ENCODE measurements around the gene TBC1D21.

TBC1D21 gene

GRCh38 chr15:73909651-73910050 is 36.3 kb downstream of the TBC1D21 start:
- no peak for DNase-seq (ENCODE audit: low read depth in 1 of 2, low spot score in 1 of 2)
- no peak for TF ChIP-seq JUND (IDR thresholded peaks at IDR 0.05; ENCODE audit: low read depth)
- in situ Hi-C loops (cut with HindIII; ENCODE audit: low pct_unique_long_range_greater_than_20kb, low sequenced_read_pairs), result no loop called here

- in situ Hi-C loops (cut with HindIII; ENCODE audit: low pct_unique_long_range_greater_than_20kb, low sequenced_read_pairs), result no loop called here
- DNase-seq (ENCODE audit: low read depth in 1 of 2, low spot score in 1 of 2), result no peak
- no peak for TF ChIP-seq JUND (IDR thresholded peaks at IDR 0.05; ENCODE audit: low read depth)
Observed at GRCh38 chr15:73910522-73911303, 37.3 kb downstream of the TBC1D21 start.

- no peak for TF ChIP-seq JUND (IDR thresholded peaks at IDR 0.05; ENCODE audit: low read depth)
- no peak for DNase-seq (ENCODE audit: low read depth in 1 of 2, low spot score in 1 of 2)
- in situ Hi-C loops (cut with HindIII; ENCODE audit: low pct_unique_long_range_greater_than_20kb, low sequenced_read_pairs), result no loop called here
Observed at GRCh38 chr15:73912030-73912596, 38.7 kb downstream of the TBC1D21 start.

- in situ Hi-C loops (cut with HindIII; ENCODE audit: low pct_unique_long_range_greater_than_20kb, low sequenced_read_pairs), result no loop called here
- no peak for DNase-seq (ENCODE audit: low read depth in 1 of 2, low spot score in 1 of 2)
- no peak for TF ChIP-seq JUND (IDR thresholded peaks at IDR 0.05; ENCODE audit: low read depth)
Observed at GRCh38 chr15:73914145-73914544, 40.8 kb downstream of the TBC1D21 start.

GRCh38 chr15:73915082-73915481 is 41.7 kb downstream of the TBC1D21 start:
- DNase-seq (ENCODE audit: low read depth in 1 of 2, low spot score in 1 of 2), result peak in 1 of 2 experiments; percentile 49
- in situ Hi-C loops (cut with HindIII; ENCODE audit: low pct_unique_long_range_greater_than_20kb, low sequenced_read_pairs), result no loop called here
- TF ChIP-seq JUND (IDR thresholded peaks at IDR 0.05; ENCODE audit: low read depth), result no peak

- no peak for TF ChIP-seq JUND (IDR thresholded peaks at IDR 0.05; ENCODE audit: low read depth)
- in situ Hi-C loops (cut with HindIII; ENCODE audit: low pct_unique_long_range_greater_than_20kb, low sequenced_read_pairs), result no loop called here
- DNase-seq (ENCODE audit: low read depth in 1 of 2, low spot score in 1 of 2), result no peak
Observed at GRCh38 chr15:73918784-73919183, 45.4 kb downstream of the TBC1D21 start.

- no peak for DNase-seq (ENCODE audit: low read depth in 1 of 2, low spot score in 1 of 2)
- in situ Hi-C loops (cut with HindIII; ENCODE audit: low pct_unique_long_range_greater_than_20kb, low sequenced_read_pairs), result no loop called here
- no peak for TF ChIP-seq JUND (IDR thresholded peaks at IDR 0.05; ENCODE audit: low read depth)
Observed at GRCh38 chr15:73919706-73920105, 46.3 kb downstream of the TBC1D21 start.

- no peak for TF ChIP-seq JUND (IDR thresholded peaks at IDR 0.05; ENCODE audit: low read depth)
- DNase-seq (ENCODE audit: low read depth in 1 of 2, low spot score in 1 of 2), result no peak
- in situ Hi-C loops (cut with HindIII; ENCODE audit: low pct_unique_long_range_greater_than_20kb, low sequenced_read_pairs), result no loop called here
Observed at GRCh38 chr15:73921254-73921925, 48.0 kb downstream of the TBC1D21 start.

- in situ Hi-C loops (cut with HindIII; ENCODE audit: low pct_unique_long_range_greater_than_20kb, low sequenced_read_pairs), result no loop called here
- TF ChIP-seq JUND (IDR thresholded peaks at IDR 0.05; ENCODE audit: low read depth), result no peak
- no peak for DNase-seq (ENCODE audit: low read depth in 1 of 2, low spot score in 1 of 2)
Observed at GRCh38 chr15:73922186-73923151, 49.1 kb downstream of the TBC1D21 start.

- TF ChIP-seq JUND (IDR thresholded peaks at IDR 0.05; ENCODE audit: low read depth), result no peak
- in situ Hi-C loops (cut with HindIII; ENCODE audit: low pct_unique_long_range_greater_than_20kb, low sequenced_read_pairs), result no loop called here
- DNase-seq (ENCODE audit: low read depth in 1 of 2, low spot score in 1 of 2), result no peak
Observed at GRCh38 chr15:73923156-73923487, 49.8 kb downstream of the TBC1D21 start.

GRCh38 chr15:73923488-73924164 is 50.3 kb downstream of the TBC1D21 start:
- in situ Hi-C loops (cut with HindIII; ENCODE audit: low pct_unique_long_range_greater_than_20kb, low sequenced_read_pairs), result no loop called here
- no peak for DNase-seq (ENCODE audit: low read depth in 1 of 2, low spot score in 1 of 2)
- no peak for TF ChIP-seq JUND (IDR thresholded peaks at IDR 0.05; ENCODE audit: low read depth)

Data from T47D (cell line).